HCT116 (cell line): ENCODE data around the gene SCYL2. TPM values are rescaled to one million over a fixed set of nuclear protein-coding genes. Genes with fewer than 3 reads are reported as not detected.

Experiments used
- ATAC-seq: fragments of 200-7000 bp; cut with Tn5 transposase; 2 replicates; pipeline ENCODE4 v1.9.1; 2020; ENCODE audit warnings: mild to moderate bottlenecking, moderate library complexity
- BruUV-seq: library from RNA; stranded (reverse); fragments of 400-500 nt; replicated peaks from 2 replicates; lab custom pipeline; 2021; lab: Mats Ljungman, UMichigan
- CTCF ChIA-PET: fragments of 300-600 bp; sonication (Branson Sonifier 250); formaldehyde crosslinking; loops from one replicate; lab custom pipeline; 2021; ENCODE audit warnings: antibody characterized with exemption; lab: Charles Lee
- POLR2A ChIA-PET: fragments of 300-600, 350-600 bp; sonication (Branson Sonifier 250); formaldehyde crosslinking; loops from one replicate; lab custom pipeline; 2021; ENCODE audit warnings: antibody characterized with exemption; lab: Charles Lee
- RAD21 ChIA-PET, 2 experiments: fragments of 300-600 bp; sonication (Branson Sonifier 250); formaldehyde crosslinking; loops; one replicate each; lab custom pipeline; 2023; ENCODE audit warnings: low total read pairs in 2 of 2; ENCODE audit not compliant: uncharacterized antibody in 2 of 2, unreplicated experiment in 2 of 2, low non-redundant PET in 1 of 2; lab: Charles Lee
- DNase-seq: peaks from one replicate; pipeline ENCODE4 v3.0.0-alpha.2; 2010; ENCODE audit warnings: low read depth, low spot score
- H2AFZ ChIP-seq: fragments of 200-600 bp; shearing (Covaris generic), sonication (generic); 2 replicates; pipeline ENCODE4 v1.6.1; 2017; ENCODE audit warnings: low read depth, mixed run types, mixed read lengths, antibody characterized with exemption, low read length; ENCODE audit not compliant: poor library complexity, severe bottlenecking
- H3K27ac ChIP-seq: 2 replicates; pipeline ENCODE4 v1.5.1; 2012; ENCODE audit warnings: low read depth, low read length
- H3K27me3 ChIP-seq: fragments of 200-600 bp; sonication (generic); 2 replicates; pipeline ENCODE4 v1.6.1; 2016; ENCODE audit warnings: mixed run types, low read length, mixed read lengths; ENCODE audit not compliant: insufficient read depth
- H3K36me3 ChIP-seq, 2 experiments: fragments of 200-500 bp in 1 of 2; fragments of 200-600 bp in 1 of 2; sonication (Bioruptor generic) in 1 of 2; sonication (generic) in 1 of 2; 2 replicates each; pipeline versions ENCODE4 v1.5.1 to v1.6.1; 2014 to 2016; ENCODE audit warnings: low read length in 2 of 2, inconsistent platforms in 1 of 2, mixed read lengths in 1 of 2, mixed run types in 1 of 2; ENCODE audit not compliant: insufficient read depth in 2 of 2, control insufficient read depth in 1 of 2
- H3K4me1 ChIP-seq, 2 experiments: fragments of 200-600 bp in 1 of 2; sonication (generic) in 1 of 2; 2 replicates each; pipeline versions ENCODE4 v1.5.1 to v1.6.1; 2012 to 2017; ENCODE audit warnings: low read length in 2 of 2, inconsistent platforms in 1 of 2, mild to moderate bottlenecking in 1 of 2, mixed read lengths in 1 of 2, mixed run types in 1 of 2, moderate library complexity in 1 of 2; ENCODE audit not compliant: insufficient read depth in 2 of 2, control insufficient read depth in 1 of 2
- H3K4me2 ChIP-seq: fragments of 200-600 bp; sonication (generic); 2 replicates; pipeline ENCODE4 v1.6.1; 2017; ENCODE audit warnings: mixed run types, low read length, mixed read lengths
- H3K4me3 ChIP-seq, 2 experiments: fragments of 200-600 bp in 1 of 2; sonication (generic) in 1 of 2; replicated peaks in 1 of 2; 2 replicates each; pipeline ENCODE4 v1.5.1; 2011 to 2016; ENCODE audit warnings: low read length in 2 of 2, control low read depth in 1 of 2, low read depth in 1 of 2, mild to moderate bottlenecking in 1 of 2, mixed read lengths in 1 of 2, mixed run types in 1 of 2
- H3K79me2 ChIP-seq: fragments of 200-600 bp; sonication (generic); 2 replicates; pipeline ENCODE4 v1.6.1; 2017; ENCODE audit warnings: mild to moderate bottlenecking, mixed run types, low read length, moderate library complexity, mixed read lengths; ENCODE audit not compliant: insufficient read depth
- H3K9ac ChIP-seq: fragments of 200-600 bp; sonication (generic); 2 replicates; pipeline ENCODE4 v1.6.1; 2016; ENCODE audit warnings: low read length, mixed read lengths
- H3K9me2 ChIP-seq: fragments of 200-600 bp; sonication (generic), shearing (Covaris generic); 2 replicates; pipeline ENCODE4 v1.6.1; 2017; ENCODE audit warnings: mixed run types, mild to moderate bottlenecking, moderate library complexity; ENCODE audit not compliant: insufficient read depth
- H3K9me3 ChIP-seq, 2 experiments: fragments of 200-500 bp in 1 of 2; fragments of 200-600 bp in 1 of 2; sonication (Bioruptor generic) in 1 of 2; sonication (generic) in 1 of 2; 2 replicates each; pipeline ENCODE4 v1.6.1; 2014 to 2017; ENCODE audit warnings: low read length in 2 of 2, mixed read lengths in 2 of 2, inconsistent platforms in 1 of 2, low read depth in 1 of 2, mild to moderate bottlenecking in 1 of 2, mixed run types in 1 of 2, moderate library complexity in 1 of 2; ENCODE audit not compliant: control insufficient read depth in 1 of 2, insufficient read depth in 1 of 2
- H4K20me1 ChIP-seq: fragments of 200-600 bp; sonication (generic), shearing (Covaris generic); 2 replicates; pipeline ENCODE4 v1.6.1; 2017; ENCODE audit warnings: mixed run types, mild to moderate bottlenecking, moderate library complexity; ENCODE audit not compliant: insufficient read depth
- CEBPB ChIP-seq: IDR thresholded peaks from 2 replicates; pipeline ENCODE4 v1.6.1; 2012; ENCODE audit warnings: low read depth
- EZH2phosphoT487 ChIP-seq: fragments of 200-600 bp; IDR thresholded peaks from 2 replicates; pipeline ENCODE4 v1.6.1; 2018; ENCODE audit warnings: antibody characterized with exemption, borderline replicate concordance
- JUND ChIP-seq: IDR thresholded peaks from 2 replicates; pipeline ENCODE4 v1.6.1; 2012
- POLR2AphosphoS5 ChIP-seq: IDR thresholded peaks from 2 replicates; pipeline ENCODE4 v1.6.1; 2011; ENCODE audit warnings: mild to moderate bottlenecking, low read depth, low read length, moderate library complexity
- REST ChIP-seq: IDR thresholded peaks from 2 replicates; pipeline ENCODE4 v1.6.1; 2012; ENCODE audit warnings: low read depth
- TCF7L2 ChIP-seq: IDR thresholded peaks from 2 replicates; pipeline ENCODE4 v1.7.0; 2011; ENCODE audit warnings: borderline replicate concordance, inconsistent platforms; ENCODE audit not compliant: insufficient read depth, insufficient read length; ENCODE audit errors: extremely low read depth
- YY1 ChIP-seq: IDR thresholded peaks from 2 replicates; pipeline ENCODE4 v1.6.1; 2011; ENCODE audit warnings: low read length, low read depth, moderate library complexity, mild to moderate bottlenecking; ENCODE audit not compliant: insufficient replicate concordance; ENCODE audit errors: extremely low read depth
- ZNF274 ChIP-seq: fragments of 200-500 bp; sonication (Bioruptor generic); IDR thresholded peaks from 2 replicates; pipeline ENCODE4 v1.6.1; 2014; ENCODE audit warnings: mild to moderate bottlenecking, low read depth, low read length, inconsistent platforms
- intact Hi-C: fragments of 100-400 bp; cut with micrococcal nuclease; formaldehyde crosslinking; loops from 2 replicates; pipeline ENCODE4 v1.10.0; 2022
- total RNA-seq: library from RNA; stranded (reverse); gene quantifications from one replicate; pipeline ENCODE4 v1.2.1, GENCODE V29; 2021; ENCODE audit not compliant: unreplicated experiment

Gene SCYL2
- total RNA-seq, 1 experiment from 2014 or later = 31.7 TPM

GRCh38 chr12:100372853-100373640 is 106.1 kb downstream of the SCYL2 start (continued):
- no peak for TF ChIP-seq ZNF274
- no peak for TF ChIP-seq JUND
- TF ChIP-seq POLR2AphosphoS5 = no peak

- Histone ChIP-seq H3K4me1 (no peaks in the 10 kb centered on the region), H3K27ac (no peak overlapping the region), H2AFZ (no peak overlapping the region), H3K9me2 (no peaks in the 10 kb centered on the region), H3K4me2 (no peak overlapping the region), H3K27me3 (no peaks in the 10 kb centered on the region), H3K9ac (no peak overlapping the region), H3K36me3 (no peaks in the 10 kb centered on the region), H3K4me3 (no peak overlapping the region), H4K20me1 (no peaks in the 10 kb centered on the region), H3K79me2 (no peaks in the 10 kb centered on the region), H3K9me3 (no peaks in the 10 kb centered on the region)
- no peak for DNase-seq
- no peak for ATAC-seq
- POLR2A ChIA-PET = no interaction called here
- intact Hi-C loops = no loop called here
- CTCF ChIA-PET = no interaction called here
- BruUV-seq = no TSS peak
- RAD21 ChIA-PET = no interaction called here
- TF ChIP-seq EZH2phosphoT487 = no peak
- no peak for TF ChIP-seq YY1
- no peak for TF ChIP-seq REST
- TF ChIP-seq CEBPB = no peak
- TF ChIP-seq TCF7L2 = no peak
Measured at GRCh38 chr12:100375038-100375735, 108.2 kb downstream of the SCYL2 start.
